ENCODE data around the gene PCDHGA10.
"Not testable (repeated sequence)": the region's sequence is repeated elsewhere in the genome, so short reads cannot be mapped to it uniquely, and the experiment has no call there.

Gene PCDHGA10

DNA sequence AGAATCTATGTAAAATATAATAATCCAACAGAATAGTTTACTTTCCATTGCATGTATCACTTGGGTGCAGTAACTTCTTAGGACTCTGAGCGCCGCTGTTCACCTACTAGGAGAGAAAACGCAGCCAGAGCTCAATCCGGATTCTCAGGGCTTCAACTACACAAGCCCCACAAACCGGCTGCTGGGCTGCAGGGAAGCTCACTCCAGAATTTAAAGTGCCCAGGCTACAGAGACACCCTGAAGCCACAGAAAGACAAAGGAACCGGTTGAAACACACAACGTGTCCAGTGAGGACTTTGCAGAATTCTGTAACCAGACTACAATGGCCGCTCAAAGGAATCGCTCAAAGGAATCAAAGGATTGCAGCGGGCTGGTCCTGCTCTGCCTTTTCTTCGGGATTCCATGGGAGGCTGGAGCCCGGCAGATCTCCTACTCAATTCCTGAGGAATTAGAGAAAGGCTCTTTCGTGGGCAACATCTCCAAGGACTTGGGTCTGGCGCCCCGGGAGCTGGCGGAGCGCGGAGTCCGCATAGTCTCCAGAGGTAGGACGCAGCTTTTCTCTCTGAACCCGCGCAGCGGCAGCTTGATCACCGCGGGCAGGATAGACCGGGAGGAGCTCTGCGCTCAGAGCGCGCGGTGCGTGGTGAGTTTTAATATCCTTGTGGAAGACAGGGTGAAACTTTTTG, at the start of gene PCDHGA10:
Gene PCDHGA10 (plus strand): TSS at position 134 of the 686 bp plus-strand sequence. CDS start 189 bp downstream, at position 323.
- DNase-seq: no peak

DNA sequence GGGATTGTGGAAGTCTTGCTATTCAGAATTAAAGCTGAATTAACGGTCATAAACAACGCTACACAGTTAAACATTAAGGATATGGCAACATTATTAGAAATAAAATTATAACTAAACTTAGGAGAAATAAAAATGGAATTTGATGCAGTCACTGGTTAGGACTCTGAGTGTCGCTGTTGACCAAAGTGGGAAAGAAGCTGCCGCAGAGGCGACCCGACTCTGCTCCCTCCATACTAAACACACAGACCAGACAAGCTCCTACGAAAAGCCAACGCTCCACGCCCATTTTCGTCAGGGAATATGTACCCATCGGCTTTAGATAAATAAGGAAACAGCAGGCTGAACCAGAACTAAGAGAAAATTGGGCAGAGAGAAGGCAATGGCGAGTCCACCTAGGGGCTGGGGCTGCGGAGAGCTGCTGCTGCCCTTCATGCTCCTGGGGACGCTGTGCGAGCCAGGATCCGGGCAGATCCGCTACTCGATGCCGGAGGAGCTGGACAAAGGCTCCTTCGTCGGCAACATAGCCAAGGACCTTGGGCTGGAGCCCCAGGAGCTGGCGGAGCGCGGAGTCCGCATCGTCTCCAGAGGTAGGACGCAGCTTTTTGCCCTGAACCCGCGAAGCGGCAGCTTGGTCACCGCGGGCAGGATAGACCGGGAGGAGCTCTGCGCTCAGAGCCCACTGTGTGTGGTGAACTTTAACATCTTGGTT, 48.7 kb upstream of the PCDHGA10 start, which contains the start of gene PCDHGA5:
Gene PCDHGA5 (plus strand): TSS at position 211 of the 709 bp plus-strand sequence. CDS start 169 bp downstream, at position 380.
- DNase-seq: no peak

DNA sequence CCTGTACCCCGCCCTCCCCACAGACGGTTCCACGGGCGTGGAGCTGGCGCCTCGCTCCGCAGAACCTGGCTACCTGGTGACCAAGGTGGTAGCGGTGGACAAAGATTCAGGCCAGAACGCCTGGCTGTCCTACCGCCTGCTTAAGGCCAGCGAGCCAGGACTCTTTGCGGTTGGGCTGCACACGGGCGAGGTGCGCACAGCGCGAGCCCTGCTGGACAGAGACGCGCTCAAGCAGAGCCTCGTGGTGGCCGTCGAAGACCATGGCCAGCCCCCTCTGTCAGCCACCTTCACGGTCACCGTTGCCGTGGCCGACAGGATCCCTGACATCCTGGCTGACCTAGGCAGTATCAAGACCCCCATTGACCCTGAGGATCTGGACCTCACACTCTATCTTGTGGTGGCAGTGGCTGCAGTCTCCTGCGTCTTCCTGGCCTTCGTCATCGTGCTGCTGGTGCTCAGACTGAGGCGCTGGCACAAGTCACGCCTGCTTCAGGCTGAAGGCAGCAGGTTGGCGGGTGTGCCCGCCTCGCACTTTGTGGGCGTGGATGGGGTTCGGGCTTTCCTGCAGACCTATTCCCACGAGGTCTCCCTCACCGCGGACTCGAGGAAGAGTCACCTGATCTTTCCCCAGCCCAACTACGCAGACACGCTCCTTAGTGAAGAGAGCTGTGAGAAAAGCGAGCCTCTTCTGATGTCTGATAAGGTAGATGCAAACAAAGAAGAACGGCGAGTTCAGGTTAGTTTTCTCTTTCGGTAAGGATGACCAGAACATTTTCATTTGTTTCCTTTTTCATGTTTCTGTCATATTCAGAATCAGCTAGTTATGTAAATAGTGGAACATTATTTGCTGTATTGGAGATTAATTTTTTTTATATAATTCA, 46.5 kb upstream of the PCDHGA10 start:
- DNase-seq: no peak

DNA sequence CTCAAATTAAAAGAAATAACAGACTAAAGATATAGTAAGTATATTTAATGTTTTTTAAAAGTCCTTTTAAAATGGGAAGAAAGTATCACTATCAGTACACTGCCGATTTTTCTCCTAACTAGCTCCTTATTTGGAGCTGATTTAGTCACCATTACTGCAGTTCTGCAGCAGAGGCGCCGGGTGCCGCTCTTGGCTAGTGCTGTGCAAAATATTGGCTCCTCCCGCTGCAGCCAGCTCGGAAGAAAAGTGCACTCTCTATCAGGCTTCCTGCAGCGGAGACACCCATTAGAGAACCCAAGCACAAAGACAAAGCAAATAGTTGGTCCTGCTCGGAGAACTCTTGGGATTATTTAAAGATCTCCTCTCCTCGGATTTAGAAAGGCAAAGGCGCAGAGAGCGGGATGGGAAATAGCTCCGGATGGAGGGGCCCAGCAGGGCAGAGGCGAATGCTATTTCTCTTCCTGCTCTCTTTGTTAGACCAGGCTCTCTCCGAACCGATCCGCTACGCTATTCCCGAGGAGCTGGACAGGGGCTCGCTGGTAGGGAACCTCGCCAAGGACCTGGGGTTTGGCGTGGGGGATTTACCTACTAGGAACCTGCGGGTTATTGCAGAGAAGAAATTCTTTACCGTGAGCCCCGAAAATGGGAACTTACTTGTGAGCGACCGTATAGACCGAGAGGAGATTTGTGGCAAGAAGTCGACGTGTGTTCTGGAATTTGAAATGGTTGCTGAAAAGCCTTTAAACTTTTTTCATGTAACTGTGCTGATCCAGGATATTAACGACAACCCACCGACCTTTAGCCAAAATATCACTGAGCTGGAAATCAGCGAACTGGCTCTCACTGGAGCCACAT, 42.6 kb upstream of the PCDHGA10 start, which contains the start of gene PCDHGB3:
Gene PCDHGB3 (plus strand): TSS at position 249 of the 855 bp plus-strand sequence. CDS start 153 bp downstream, at position 402.
- DNase-seq: no peak

DNA sequence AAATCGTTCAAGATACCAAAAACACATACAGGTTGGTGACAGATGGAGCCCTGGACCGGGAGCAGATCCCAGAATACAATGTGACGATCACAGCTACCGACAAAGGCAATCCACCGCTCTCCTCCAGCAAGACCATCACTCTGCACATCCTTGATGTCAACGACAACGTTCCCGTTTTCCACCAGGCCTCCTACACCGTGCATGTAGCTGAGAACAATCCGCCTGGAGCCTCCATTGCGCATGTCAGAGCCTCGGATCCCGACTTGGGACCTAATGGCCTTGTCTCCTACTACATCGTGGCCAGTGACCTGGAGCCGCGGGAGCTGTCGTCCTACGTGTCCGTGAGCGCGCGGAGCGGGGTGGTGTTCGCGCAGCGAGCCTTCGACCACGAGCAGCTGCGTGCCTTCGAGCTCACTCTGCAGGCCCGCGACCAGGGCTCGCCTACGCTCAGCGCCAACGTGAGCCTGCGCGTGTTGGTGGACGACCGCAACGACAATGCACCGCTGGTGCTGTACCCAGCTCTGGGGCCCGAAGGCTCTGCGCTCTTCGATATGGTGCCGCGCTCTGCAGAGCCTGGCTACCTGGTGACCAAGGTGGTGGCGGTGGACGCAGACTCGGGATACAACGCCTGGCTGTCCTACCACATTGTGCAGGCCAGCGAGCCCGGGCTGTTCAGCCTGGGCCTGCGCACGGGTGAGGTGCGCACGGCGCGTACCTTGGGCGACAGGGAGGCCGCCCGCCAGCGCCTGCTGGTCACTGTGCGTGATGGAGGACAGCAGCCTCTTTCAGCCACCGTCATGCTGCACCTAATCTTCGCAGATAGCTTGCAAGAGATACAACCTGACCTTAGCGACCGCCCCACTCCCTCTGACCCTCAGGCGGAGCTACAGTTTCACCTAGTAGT, 41.0 kb upstream of the PCDHGA10 start:
- no peak for DNase-seq

DNA sequence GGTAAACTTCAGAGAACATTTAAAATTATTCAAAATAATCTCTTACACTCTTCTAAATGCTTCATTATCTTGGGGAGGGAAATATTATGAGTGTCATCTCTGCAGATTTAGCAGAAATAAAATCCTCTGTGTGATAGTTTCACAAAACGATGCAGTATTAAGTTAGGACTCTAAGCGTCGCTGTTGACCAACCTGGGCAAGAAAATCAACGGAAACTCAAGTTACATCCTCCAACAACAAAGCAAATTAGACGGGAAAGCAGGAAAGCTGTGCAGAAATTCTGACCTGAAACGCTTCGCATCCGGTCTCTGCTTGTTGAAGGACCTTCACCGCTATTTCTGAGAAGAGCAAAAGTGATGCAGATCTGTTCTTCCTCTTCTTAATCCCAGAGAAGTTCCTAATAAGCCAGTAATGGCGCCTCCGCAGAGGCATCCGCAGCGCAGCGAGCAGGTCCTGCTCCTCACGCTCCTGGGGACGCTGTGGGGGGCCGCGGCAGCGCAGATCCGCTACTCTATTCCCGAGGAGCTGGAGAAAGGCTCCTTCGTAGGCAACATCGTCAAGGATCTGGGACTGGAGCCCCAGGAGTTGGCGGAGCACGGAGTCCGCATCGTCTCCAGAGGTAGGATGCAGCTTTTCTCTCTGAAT, 39.0 kb upstream of the PCDHGA10 start, which contains the start of gene PCDHGA6:
Gene PCDHGA6 (plus strand): TSS at position 219 of the 645 bp plus-strand sequence. CDS start 193 bp downstream, at position 412.
- DNase-seq: no peak

DNA sequence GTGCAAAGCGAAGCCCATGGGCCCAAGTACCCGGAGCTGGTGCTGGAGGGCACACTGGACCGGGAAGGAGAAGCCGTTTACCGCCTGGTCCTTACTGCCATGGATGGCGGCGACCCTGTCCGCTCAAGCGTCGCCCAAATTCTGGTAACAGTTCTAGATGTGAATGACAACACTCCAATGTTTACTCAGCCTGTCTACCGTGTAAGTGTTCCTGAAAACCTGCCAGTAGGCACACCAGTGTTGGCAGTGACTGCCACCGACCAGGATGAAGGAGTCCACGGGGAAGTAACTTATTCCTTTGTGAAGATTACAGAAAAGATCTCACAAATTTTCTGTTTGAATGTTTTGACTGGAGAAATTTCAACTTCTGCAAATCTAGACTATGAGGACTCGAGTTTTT, 38.2 kb upstream of the PCDHGA10 start:
- DNase-seq: no peak

DNA sequence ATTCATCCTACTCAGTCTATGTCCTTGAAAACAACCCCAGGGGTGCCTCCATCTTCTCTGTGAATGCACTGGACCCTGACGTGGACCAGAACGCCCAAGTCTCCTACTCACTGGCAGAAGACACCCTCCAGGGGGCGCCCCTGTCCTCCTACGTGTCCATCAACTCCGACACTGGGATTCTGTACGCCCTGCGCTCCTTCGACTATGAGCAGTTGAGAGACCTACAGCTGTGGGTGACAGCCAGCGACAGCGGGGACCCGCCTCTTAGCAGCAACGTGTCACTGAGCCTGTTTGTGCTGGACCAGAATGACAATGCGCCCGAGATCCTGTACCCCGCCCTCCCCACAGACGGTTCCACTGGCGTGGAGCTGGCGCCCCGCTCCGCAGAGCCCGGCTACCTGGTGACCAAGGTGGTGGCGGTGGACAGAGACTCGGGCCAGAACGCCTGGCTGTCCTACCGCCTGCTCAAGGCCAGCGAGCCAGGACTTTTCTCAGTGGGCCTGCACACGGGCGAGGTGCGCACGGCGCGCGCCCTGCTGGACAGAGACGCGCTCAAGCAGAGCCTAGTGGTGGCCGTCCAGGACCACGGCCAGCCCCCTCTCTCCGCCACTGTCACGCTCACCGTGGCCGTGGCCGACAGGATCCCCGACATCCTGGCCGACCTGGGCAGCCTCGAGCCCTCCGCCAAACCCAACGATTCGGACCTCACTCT, 37.2 kb upstream of the PCDHGA10 start:
- DNase-seq: not testable (repeated sequence)

DNA sequence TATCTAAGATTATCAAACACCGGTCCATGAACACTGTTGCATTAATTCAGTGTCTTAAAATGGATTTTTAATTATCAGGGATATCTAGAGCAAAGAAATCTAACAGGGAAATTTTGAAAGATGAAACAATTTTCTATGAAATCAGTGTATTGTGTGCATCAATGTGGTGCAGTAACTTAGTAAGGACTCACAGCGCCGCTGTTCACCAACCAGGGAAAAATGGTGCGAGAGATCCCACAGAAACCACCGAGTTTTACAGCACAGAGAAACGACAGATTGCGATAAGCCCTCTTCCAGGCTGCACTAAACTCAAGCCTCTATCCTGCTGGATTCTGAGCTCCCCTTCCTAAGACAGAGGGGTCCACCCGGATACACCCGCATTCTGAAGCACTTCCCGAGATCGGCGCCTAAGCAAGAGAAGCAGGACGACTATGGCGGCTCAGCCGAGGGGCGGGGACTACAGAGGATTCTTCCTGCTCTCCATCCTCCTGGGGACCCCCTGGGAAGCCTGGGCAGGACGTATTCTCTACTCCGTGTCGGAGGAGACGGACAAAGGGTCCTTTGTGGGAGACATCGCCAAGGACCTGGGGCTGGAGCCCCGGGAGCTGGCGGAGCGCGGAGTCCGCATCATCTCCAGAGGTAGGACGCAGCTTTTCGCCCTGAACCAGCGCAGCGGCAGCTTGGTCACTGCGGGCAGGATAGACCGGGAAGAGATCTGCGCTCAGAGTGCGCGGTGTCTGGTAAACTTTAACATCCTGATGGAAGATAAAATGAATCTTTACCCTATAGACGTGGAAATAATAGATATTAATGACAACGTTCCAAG, 30.1 kb upstream of the PCDHGA10 start, which contains the start of gene PCDHGA7:
Gene PCDHGA7 (plus strand): TSS at position 274 of the 826 bp plus-strand sequence. CDS start 158 bp downstream, at position 432.
- DNase-seq: no peak

DNA sequence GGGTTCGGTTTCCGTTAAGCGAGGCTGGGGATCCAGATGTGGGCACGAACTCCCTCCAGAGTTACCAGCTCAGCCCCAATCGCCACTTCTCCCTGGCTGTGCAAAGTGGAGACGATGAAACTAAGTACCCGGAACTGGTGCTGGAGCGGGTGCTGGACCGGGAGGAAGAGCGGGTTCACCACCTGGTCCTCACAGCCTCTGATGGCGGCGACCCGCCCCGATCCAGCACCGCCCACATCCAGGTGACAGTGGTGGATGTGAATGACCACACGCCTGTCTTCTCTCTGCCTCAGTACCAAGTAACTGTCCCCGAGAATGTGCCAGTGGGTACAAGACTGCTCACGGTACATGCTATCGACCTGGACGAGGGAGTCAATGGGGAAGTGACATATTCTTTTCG, 29.4 kb upstream of the PCDHGA10 start:
- no peak for DNase-seq

DNA sequence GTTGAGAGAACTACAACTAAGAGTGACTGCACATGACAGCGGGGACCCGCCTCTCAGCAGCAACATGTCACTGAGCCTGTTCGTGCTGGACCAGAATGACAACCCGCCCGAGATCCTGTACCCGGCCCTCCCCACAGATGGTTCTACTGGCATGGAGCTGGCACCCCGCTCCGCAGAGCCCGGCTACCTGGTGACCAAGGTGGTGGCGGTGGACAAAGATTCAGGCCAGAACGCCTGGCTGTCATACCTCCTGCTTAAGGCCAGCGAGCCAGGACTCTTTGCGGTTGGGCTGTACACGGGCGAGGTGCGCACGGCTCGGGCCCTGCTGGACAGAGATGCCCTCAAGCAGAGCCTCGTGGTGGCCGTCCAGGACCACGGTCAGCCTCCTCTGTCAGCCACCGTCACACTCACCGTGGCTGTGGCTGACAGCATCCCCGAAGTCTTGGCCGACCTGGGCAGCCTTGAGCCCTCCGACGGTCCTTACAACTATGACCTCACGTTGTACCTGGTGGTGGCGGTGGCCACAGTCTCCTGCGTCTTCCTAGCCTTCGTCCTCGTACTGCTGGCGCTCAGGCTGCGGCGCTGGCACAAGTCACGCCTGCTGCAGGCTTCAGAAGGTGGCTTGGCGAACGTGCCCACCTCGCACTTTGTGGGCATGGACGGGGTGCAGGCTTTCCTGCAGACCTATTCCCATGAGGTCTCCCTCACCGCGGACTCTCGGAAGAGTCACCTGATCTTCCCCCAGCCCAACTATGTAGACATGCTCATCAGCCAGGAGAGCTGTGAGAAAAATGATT, 28.1 kb upstream of the PCDHGA10 start:
- no peak for DNase-seq

DNA sequence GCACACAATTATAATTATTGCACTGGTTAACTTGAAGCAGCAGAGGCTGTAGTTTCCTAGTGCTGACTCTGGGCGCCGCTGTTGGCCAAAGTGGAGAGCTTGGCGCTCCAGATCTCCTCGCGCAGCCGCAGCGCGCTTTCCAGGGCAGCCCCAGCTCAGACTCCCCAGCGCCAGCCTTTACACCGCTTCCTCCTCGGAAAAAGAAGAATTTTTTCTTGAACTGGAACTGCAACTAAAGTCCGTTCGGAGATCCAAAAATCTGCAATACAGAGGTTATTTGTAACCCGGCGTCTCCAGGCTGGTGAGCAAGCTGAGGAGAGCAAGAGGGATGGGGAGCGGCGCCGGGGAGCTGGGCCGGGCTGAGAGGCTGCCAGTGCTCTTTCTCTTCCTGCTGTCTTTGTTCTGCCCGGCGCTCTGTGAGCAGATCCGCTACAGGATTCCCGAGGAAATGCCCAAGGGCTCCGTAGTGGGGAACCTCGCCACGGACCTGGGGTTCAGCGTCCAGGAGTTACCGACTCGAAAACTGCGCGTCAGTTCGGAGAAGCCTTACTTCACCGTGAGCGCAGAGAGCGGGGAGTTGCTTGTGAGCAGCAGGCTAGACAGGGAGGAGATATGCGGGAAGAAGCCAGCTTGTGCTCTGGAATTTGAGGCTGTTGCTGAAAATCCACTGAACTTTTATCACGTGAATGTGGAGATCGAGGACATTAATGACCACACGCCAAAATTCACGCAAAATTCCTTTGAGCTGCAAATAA, 25.1 kb upstream of the PCDHGA10 start, which contains the start of gene PCDHGB4:
Gene PCDHGB4 (plus strand): TSS at position 142 of the 755 bp plus-strand sequence. CDS start 187 bp downstream, at position 329.
- DNase-seq: not testable (repeated sequence)

DNA sequence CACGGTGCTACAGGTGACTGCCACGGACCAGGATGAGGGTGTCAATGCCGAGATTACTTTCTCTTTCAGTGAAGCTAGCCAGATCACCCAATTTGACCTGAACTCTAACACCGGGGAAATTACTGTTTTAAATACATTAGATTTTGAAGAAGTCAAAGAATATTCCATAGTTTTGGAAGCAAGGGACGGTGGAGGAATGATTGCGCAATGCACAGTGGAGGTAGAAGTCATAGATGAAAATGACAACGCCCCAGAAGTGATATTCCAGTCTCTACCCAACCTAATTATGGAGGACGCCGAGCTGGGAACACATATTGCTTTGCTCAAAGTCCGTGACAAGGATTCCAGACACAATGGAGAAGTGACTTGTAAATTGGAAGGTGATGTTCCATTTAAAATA, 24.1 kb upstream of the PCDHGA10 start:
- no peak for DNase-seq

DNA sequence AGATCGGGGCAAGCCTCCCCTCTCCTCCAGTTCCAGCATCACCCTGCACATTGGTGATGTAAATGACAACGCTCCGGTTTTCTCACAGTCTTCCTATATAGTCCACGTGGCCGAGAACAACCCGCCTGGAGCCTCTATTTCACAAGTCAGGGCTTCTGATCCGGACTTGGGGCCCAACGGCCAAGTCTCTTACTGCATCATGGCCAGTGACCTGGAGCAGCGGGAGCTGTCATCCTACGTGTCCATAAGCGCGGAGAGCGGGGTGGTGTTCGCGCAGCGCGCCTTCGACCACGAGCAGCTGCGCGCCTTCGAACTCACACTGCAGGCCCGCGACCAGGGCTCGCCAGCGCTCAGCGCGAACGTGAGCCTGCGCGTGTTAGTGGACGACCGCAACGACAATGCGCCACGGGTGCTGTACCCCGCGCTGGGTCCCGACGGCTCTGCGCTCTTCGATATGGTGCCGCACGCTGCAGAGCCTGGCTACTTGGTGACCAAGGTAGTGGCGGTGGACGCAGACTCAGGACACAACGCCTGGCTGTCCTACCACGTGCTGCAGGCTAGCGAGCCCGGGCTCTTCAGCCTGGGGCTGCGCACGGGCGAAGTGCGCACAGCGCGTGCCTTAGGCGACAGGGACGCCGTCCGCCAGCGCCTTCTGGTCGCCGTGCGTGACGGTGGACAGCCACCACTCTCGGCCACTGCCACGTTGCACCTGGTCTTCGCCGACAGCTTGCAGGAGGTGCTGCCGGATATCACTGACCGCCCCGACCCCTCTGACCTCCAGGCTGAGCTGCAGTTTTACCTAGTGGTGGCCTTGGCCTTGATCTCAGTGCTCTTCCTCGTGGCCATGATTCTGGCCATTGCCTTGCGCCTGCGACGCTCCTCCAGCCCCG, 23.4 kb upstream of the PCDHGA10 start:
- no peak for DNase-seq

DNA sequence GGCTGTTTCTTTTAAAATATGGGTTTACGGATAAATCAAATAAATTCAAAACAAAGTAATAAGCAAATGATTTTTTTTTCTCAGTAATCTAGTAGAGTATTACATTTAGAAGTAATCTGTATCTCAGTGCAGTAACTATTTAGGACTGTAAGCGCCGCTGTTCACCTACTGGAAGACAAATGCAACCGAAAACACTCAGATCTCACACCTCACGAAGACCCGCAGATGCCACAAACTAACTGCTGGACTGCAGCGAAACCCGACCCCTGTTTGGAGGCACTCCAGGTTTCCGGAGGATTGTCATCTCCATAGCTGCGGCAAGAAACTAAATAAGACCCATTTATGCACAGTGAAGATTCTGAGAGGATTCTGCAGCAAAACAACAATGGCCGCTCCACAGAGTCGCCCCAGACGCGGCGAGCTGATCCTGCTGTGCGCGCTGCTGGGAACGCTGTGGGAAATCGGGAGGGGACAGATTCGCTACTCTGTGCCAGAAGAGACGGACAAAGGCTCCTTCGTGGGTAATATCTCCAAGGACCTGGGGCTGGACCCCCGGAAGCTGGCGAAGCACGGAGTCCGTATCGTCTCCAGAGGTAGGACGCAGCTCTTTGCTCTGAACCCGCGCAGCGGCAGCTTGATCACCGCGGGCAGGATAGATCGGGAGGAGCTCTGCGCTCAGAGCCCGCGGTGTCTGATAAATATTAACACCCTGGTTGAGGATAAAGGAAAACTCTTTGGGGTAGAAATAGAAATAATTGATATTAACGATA, 20.2 kb upstream of the PCDHGA10 start, which contains the start of gene PCDHGA8:
Gene PCDHGA8 (plus strand): TSS at position 205 of the 770 bp plus-strand sequence. CDS start 181 bp downstream, at position 386.
- DNase-seq: no peak
